T-helper 1 cell treated with Interleukin-12 subunit alpha and Interleukin-12 subunit beta and Interleukin-4 antibody, amounts not matched to agents 30 ng/mL and 1 ng/mL, for 36 hours (primary cell): ENCODE data around the gene SUSD3. TPM values are rescaled to one million over a fixed set of nuclear protein-coding genes. Genes with fewer than 3 reads are reported as not detected.

Source experiments
- intact Hi-C: fragments of 100-400 bp; cut with micrococcal nuclease; formaldehyde crosslinking; loops from one replicate; pipeline ENCODE4 v1.15.1; 2024
- total RNA-seq: library from RNA; stranded (reverse); gene quantifications from 2 replicates; pipeline ENCODE4 v1.2.3, GENCODE V29; 2022

Gene SUSD3
- total RNA-seq, 1 donor from 2014 or later: 86.2 TPM

DNA sequence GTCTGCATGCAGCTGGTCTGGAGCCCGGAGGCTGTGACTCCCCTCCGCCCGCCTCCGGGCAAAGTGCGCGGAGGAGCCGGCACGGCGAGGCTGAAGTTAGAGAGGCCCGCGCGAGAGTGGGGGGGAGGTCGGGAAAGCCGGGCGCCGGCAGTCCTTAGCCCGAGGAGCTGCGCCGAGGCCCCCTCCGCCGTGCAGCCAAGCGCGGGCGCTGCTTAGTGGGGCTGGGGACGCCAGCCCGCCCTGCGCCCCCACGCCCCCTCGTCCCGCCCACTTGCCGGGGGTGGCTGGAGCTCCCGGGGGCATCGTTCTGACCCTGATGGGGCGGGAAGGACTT is 75.1 kb downstream of the SUSD3 start:
- intact Hi-C loops: loop anchor here (1.0 to 10.0 kb wide), 13 partner anchors 13 to 1981 kb away; partner anchors contain the start of genes BICD2, FAM120A, FAM120AOS and ZNF484

DNA sequence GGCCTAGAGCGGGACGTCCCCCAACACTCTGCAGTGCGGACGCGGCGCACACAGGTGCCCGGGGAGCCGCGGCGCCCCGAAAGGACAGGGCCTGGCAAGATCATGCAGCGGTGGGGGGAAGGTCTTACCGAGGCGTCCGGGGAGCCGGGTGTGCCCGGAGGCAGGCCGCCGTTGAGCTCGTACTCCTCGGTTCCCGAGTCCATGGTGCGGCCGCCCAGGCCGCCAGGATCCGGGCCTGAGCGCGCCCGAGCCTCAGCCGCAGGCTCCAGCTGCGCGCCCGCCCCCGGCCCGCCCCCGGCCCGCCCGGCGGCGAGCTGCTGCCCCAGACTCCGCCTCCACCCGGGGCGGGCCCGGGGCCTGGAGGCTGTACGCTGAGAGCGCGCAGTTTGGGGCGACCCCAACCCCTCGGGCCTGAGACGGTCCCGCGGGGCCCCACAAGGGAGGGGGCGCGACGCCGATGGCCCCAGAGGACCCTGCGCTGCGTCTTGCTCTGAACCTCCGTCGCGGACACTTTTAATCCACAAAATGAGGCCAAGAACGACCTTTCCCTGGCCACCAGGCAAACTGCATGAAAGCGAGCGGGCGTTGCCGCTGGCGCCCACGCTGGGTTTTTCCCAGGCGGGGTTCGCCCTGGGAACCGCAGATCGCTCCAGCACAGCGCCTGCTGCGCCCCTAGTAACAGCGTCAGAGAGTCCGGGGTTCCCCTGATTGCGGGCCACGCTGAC is 75.7 kb downstream of the SUSD3 start, which contains the start of gene NINJ1:
Gene NINJ1, minus strand, starts transcription at position 237 of the 725 bp plus-strand sequence. Its CDS starts 34 bp downstream, at position 203.
- intact Hi-C loops: loop anchor here (1.0 to 10.0 kb wide), 13 partner anchors 12 to 1982 kb away; partner anchors contain the start of genes BICD2, FAM120A, FAM120AOS and ZNF484

Other genes starting within 250 kb of the SUSD3 start
- gene ZNF484, start 180.7 kb upstream of the SUSD3 start, total RNA-seq: 13.0 and 13.9 TPM in 2 replicates
- 129 and 133 TPM in 2 replicates for gene FGD3, start 111.2 kb upstream of the SUSD3 start, total RNA-seq
- 61.1 and 68.4 TPM in 2 replicates for gene CARD19, start 37.5 kb downstream of the SUSD3 start, total RNA-seq
- gene NINJ1, start 75.5 kb downstream of the SUSD3 start, total RNA-seq: 89.9 and 90.8 TPM in 2 replicates
- 0.20 and 0.22 TPM in 2 replicates for gene WNK2, start 125.4 kb downstream of the SUSD3 start, total RNA-seq